ENCODE results near the gene FCGR2B.
"Not testable (repeated sequence)": the region's sequence is repeated elsewhere in the genome, so short reads cannot be mapped to it uniquely, and the experiment has no call there.

GRCh38 chr1:161725258-161725907 is 62.4 kb downstream of the FCGR2B start:
- TF ChIP-seq CTCF, POLR2A (IDR thresholded peaks at IDR 0.05): not testable (repeated sequence)

Data from thyroid gland (tissue), 4 donors.